Activated T-cell treated with anti-CD3 and anti-CD28 coated beads for 1 hour (primary cell): ENCODE data around the gene TNFAIP2.

Experiments used
- DNase-seq: peaks from one replicate; pipeline ENCODE4 v3.0.0-alpha.2; 2020; ENCODE audit warnings: low read depth

TNFAIP2 gene

GRCh38 chr14:103122947-103123633 is at the start of gene TNFAIP2:
Gene TNFAIP2, plus strand, starts transcription at chr14:103123461. Its CDS starts 2,997 bp downstream, at chr14:103126458.
- DNase-seq, result no peak

- DNase-seq, result no peak
These were observed 49.2 kb upstream of the TNFAIP2 start for GRCh38 chr14:103073876-103074728.

- DNase-seq, result no peak
These were observed 48.4 kb upstream of the TNFAIP2 start for GRCh38 chr14:103074729-103075367.

- peak; percentile 67 for DNase-seq
These were observed 44.9 kb upstream of the TNFAIP2 start for GRCh38 chr14:103078420-103078749.

GRCh38 chr14:103078860-103079587 is 44.2 kb upstream of the TNFAIP2 start:
- no peak for DNase-seq

GRCh38 chr14:103081951-103082350 is 41.3 kb upstream of the TNFAIP2 start:
- DNase-seq, result no peak

- DNase-seq, result no peak
These were observed 39.0 kb upstream of the TNFAIP2 start, which contains the start of gene LBHD2 for GRCh38 chr14:103084021-103084919. Gene LBHD2, plus strand, starts transcription at chr14:103084210. Its CDS starts 1,803 bp downstream, at chr14:103086013.

- DNase-seq, result no peak
These were observed 37.9 kb upstream of the TNFAIP2 start for GRCh38 chr14:103085106-103086091.

- DNase-seq, result no peak
These were observed 36.4 kb upstream of the TNFAIP2 start for GRCh38 chr14:103086771-103087342.

- DNase-seq, result no peak
These were observed 35.9 kb upstream of the TNFAIP2 start for GRCh38 chr14:103087343-103087835.

- no peak for DNase-seq
These were observed 34.3 kb upstream of the TNFAIP2 start for GRCh38 chr14:103088921-103089320.

GRCh38 chr14:103089386-103090335 is 33.6 kb upstream of the TNFAIP2 start:
- DNase-seq, result no peak

- no peak for DNase-seq
These were observed 32.7 kb upstream of the TNFAIP2 start for GRCh38 chr14:103090481-103091020.

GRCh38 chr14:103091041-103091882 is 32.0 kb upstream of the TNFAIP2 start:
- DNase-seq, result peak; percentile 69

- no peak for DNase-seq
These were observed 31.4 kb upstream of the TNFAIP2 start for GRCh38 chr14:103091883-103092222.

- no peak for DNase-seq
These were observed 29.3 kb upstream of the TNFAIP2 start for GRCh38 chr14:103093856-103094405.
